ENCODE data around the gene KIAA0586. TPM values are rescaled to one million over a fixed set of nuclear protein-coding genes. Genes with fewer than 3 reads are reported as not detected.
"Not testable (repeated sequence)": the region's sequence is repeated elsewhere in the genome, so short reads cannot be mapped to it uniquely, and the experiment has no call there.

Gene KIAA0586
- total RNA-seq, 1 experiment from 2014 or later: 13.5 TPM

DNA sequence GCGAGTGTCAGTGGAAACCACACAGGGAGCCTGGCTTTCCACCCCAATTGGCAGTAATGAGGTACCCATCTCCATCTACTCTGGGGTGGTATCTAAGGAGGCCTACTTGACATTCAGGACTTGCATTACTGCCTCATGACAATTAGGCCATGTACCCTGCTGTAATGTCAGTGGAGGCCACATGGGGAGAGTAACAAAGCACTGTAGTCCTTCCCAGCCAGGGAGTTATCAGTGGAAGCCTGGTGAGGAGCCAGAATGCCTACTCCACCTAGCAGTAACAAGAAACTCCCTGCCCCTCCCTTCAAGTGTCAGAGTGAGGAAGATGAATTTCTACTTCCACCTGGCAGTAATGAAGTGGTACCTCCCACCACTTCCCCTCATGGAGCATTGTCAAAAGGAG lies 12.7 kb upstream of the KIAA0586 start:
- Histone ChIP-seq H3K27me3 (replicated peaks; ENCODE audit: control insufficient read depth, insufficient read depth, low read length) (no peaks in the 10 kb centered on the region), H3K36me3 (ENCODE audit: control insufficient read depth, insufficient read depth, low read length) (no peaks in the 10 kb centered on the region), H3K4me1 (no peaks in the 10 kb centered on the region), H3K4me3 (ENCODE audit: low read depth, low read length) (no peak overlapping the region), H3K9me3 (no peaks in the 10 kb centered on the region)
- no peak overlapping the region for H3K4me3 Mint-ChIP-seq (ENCODE audit: unreplicated experiment)
- H3K9me3 Mint-ChIP-seq (ENCODE audit: unreplicated experiment): peaks cover 14% of the 10 kb centered on the region
- peak in 1 of 2 experiments; percentile 24 for DNase-seq
- TF ChIP-seq, protein P1, sequence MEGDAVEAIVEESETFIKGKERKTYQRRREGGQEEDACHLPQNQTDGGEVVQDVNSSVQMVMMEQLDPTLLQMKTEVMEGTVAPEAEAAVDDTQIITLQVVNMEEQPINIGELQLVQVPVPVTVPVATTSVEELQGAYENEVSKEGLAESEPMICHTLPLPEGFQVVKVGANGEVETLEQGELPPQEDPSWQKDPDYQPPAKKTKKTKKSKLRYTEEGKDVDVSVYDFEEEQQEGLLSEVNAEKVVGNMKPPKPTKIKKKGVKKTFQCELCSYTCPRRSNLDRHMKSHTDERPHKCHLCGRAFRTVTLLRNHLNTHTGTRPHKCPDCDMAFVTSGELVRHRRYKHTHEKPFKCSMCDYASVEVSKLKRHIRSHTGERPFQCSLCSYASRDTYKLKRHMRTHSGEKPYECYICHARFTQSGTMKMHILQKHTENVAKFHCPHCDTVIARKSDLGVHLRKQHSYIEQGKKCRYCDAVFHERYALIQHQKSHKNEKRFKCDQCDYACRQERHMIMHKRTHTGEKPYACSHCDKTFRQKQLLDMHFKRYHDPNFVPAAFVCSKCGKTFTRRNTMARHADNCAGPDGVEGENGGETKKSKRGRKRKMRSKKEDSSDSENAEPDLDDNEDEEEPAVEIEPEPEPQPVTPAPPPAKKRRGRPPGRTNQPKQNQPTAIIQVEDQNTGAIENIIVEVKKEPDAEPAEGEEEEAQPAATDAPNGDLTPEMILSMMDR (IDR thresholded peaks at IDR 0.05; ENCODE audit: insufficient read depth in 1 of 2, low read depth in 1 of 2, low read length in 1 of 2, severe bottlenecking in 1 of 2, unreplicated experiment in 1 of 2): peak in 1 of 2 experiments; percentile 11
- ChIA-PET CTCF (no interaction called here), POLR2A (no interaction called here)
- no peak overlapping the region for H3K27ac Mint-ChIP-seq (ENCODE audit: unreplicated experiment)
- BruUV-seq (replicated peaks): no TSS peak
- intact Hi-C loops (cut with micrococcal nuclease; ENCODE audit: unreplicated experiment): no loop called here
- no peaks in the 10 kb centered on the region for H3K4me1 Mint-ChIP-seq (ENCODE audit: low read depth, unreplicated experiment)
- peaks cover 65% of the 10 kb centered on the region for H3K36me3 Mint-ChIP-seq (ENCODE audit: insufficient read depth, unreplicated experiment)
- no peaks in the 10 kb centered on the region for H3K27me3 Mint-ChIP-seq (ENCODE audit: insufficient read depth, unreplicated experiment)

DNA sequence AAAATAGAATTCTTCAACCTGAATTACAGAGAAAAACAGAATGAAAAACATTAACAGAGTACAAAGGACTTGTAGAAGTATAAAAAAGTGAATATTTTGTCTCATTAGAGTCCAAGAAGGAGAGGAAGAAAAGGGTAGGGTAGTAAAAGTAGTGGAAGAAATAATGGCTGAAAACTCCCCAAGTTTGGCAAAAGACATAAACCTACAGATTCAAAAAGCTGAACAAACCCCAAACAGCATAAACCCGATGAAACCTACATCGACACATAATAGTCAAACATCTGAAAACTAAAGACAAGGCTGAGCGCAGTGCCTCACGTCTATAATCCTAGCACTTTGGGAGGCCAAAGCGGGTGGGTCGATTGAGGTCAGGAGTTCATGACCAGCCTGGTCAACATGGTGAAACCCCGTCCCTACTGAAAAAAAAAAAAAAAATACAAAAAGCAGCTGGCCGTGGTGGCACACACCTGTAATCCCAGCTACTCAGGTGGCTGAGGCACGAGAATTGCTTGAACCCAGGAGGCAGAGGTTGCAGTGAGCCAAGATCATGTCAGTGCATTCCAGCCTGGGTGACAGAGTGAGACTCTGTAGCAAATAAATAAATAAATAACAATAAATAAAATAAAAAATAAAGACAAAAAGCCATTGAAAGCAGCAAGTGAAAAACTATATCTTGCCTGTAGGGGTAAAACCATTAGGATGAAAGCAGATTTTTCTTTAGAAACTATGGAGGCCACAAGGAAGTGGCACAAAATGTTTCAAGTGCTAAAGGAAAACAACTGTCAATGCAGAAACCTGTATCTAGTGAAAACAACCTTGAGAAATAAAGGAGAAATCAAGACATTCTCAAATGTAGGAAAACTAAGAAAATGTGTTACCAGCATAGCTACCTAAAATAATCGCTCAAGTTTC lies 11.6 kb upstream of the KIAA0586 start:
- POLR2A ChIA-PET: no interaction called here
- H3K4me3 Mint-ChIP-seq (ENCODE audit: unreplicated experiment): no peak overlapping the region
- H3K9me3 Mint-ChIP-seq (ENCODE audit: unreplicated experiment): peaks cover 14% of the 10 kb centered on the region
- Histone ChIP-seq H3K4me1 (no peaks in the 10 kb centered on the region), H3K27me3 (replicated peaks; ENCODE audit: control insufficient read depth, insufficient read depth, low read length) (no peaks in the 10 kb centered on the region), H3K36me3 (ENCODE audit: control insufficient read depth, insufficient read depth, low read length) (no peaks in the 10 kb centered on the region), H3K9me3 (no peaks in the 10 kb centered on the region), H3K4me3 (ENCODE audit: low read depth, low read length) (no peak overlapping the region)
- intact Hi-C loops (cut with micrococcal nuclease; ENCODE audit: unreplicated experiment): no loop called here
- H3K27me3 Mint-ChIP-seq (ENCODE audit: insufficient read depth, unreplicated experiment): no peaks in the 10 kb centered on the region
- DNase-seq: no peak
- TF ChIP-seq, protein P1 (IDR thresholded peaks at IDR 0.05; ENCODE audit: insufficient read depth in 1 of 2, low read depth in 1 of 2, low read length in 1 of 2, severe bottlenecking in 1 of 2, unreplicated experiment in 1 of 2): no peak
- CTCF ChIA-PET: no interaction called here
- no peaks in the 10 kb centered on the region for H3K4me1 Mint-ChIP-seq (ENCODE audit: low read depth, unreplicated experiment)
- H3K27ac Mint-ChIP-seq (ENCODE audit: unreplicated experiment): no peak overlapping the region
- BruUV-seq (replicated peaks): no TSS peak
- H3K36me3 Mint-ChIP-seq (ENCODE audit: insufficient read depth, unreplicated experiment): peaks cover 67% of the 10 kb centered on the region

DNA sequence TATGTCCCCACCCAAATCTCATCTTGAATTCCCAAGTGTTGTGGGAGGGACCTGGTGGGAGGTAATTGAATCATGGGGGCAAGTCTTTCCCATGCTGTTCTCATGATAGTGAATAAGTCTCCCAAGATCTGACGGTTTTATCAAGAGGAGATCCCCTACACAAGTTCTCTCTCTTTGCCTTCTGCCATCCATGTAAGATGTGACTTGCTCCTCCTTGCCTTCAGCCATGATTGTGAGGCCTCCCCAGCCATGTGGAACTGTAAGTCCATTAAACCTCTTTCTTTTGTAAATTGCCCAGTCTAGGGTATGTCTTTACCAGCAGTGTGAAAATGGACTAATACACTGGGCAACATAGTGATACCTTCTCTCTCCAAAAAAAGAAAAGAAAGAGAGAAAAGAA lies 10.6 kb upstream of the KIAA0586 start:
- H3K4me3 Mint-ChIP-seq (ENCODE audit: unreplicated experiment); POLR2A ChIA-PET; H3K27me3 ChIP-seq (replicated peaks; ENCODE audit: control insufficient read depth, insufficient read depth, low read length); H3K36me3 ChIP-seq (ENCODE audit: control insufficient read depth, insufficient read depth, low read length); H3K4me3 ChIP-seq (ENCODE audit: low read depth, low read length); H3K4me1 ChIP-seq; DNase-seq; BruUV-seq (replicated peaks); H3K9me3 ChIP-seq; H3K4me1 Mint-ChIP-seq (ENCODE audit: low read depth, unreplicated experiment); CTCF ChIA-PET; H3K27me3 Mint-ChIP-seq (ENCODE audit: insufficient read depth, unreplicated experiment); intact Hi-C loops (cut with micrococcal nuclease; ENCODE audit: unreplicated experiment); H3K27ac Mint-ChIP-seq (ENCODE audit: unreplicated experiment): not testable (repeated sequence)
- Mint-ChIP-seq H3K36me3 (ENCODE audit: insufficient read depth, unreplicated experiment) (peaks cover 72% of the 10 kb centered on the region), H3K9me3 (ENCODE audit: unreplicated experiment) (peaks cover 14% of the 10 kb centered on the region)
